DOHH2 (cell line): ENCODE results near the gene SSNA1.

Experiments used
- H3F3A ChIP-seq: fragments of 200-600 bp; sonication (generic), shearing (Covaris generic); 2 replicates; pipeline ENCODE4 v1.6.0; 2016; ENCODE audit warnings: antibody characterized with exemption, mild to moderate bottlenecking; ENCODE audit not compliant: control insufficient read depth, insufficient read depth
- H3K27ac ChIP-seq: fragments of 200-600 bp; sonication (generic); 2 replicates; pipeline ENCODE4 v1.5.1; 2014; ENCODE audit warnings: low read depth, mild to moderate bottlenecking, low read length, moderate library complexity
- H3K27me3 ChIP-seq: fragments of 200-600 bp; sonication (generic); 2 replicates; pipeline ENCODE4 v1.6.1; 2014; ENCODE audit warnings: mild to moderate bottlenecking, low read length, mixed read lengths; ENCODE audit not compliant: control insufficient read depth
- H3K36me3 ChIP-seq: fragments of 200-600 bp; sonication (generic); 2 replicates; pipeline ENCODE4 v1.6.1; 2014; ENCODE audit warnings: mild to moderate bottlenecking, low read length, moderate library complexity, mixed read lengths; ENCODE audit not compliant: control insufficient read depth
- H3K4me1 ChIP-seq: fragments of 200-600 bp; sonication (generic); 2 replicates; pipeline ENCODE4 v1.6.1; 2014; ENCODE audit warnings: mild to moderate bottlenecking, low read length, mixed read lengths; ENCODE audit not compliant: control insufficient read depth
- H3K4me2 ChIP-seq: fragments of 200-600 bp; sonication (generic); 2 replicates; pipeline ENCODE4 v1.6.0; 2014; ENCODE audit warnings: mild to moderate bottlenecking, low read length, moderate library complexity
- H3K4me3 ChIP-seq: fragments of 200-600 bp; sonication (generic); 2 replicates; pipeline ENCODE4 v1.5.1; 2014; ENCODE audit warnings: mild to moderate bottlenecking, low read length, mixed read lengths
- H3K79me2 ChIP-seq: fragments of 200-600 bp; sonication (generic); 2 replicates; pipeline ENCODE4 v1.6.1; 2014; ENCODE audit warnings: mild to moderate bottlenecking, low read length, mixed read lengths; ENCODE audit not compliant: control insufficient read depth
- H3K9me2 ChIP-seq: fragments of 200-600 bp; sonication (generic); replicated peaks from 2 replicates; pipeline ENCODE4 v1.6.1; 2014; ENCODE audit warnings: mild to moderate bottlenecking, low read length, mixed read lengths; ENCODE audit not compliant: control insufficient read depth
- H3K9me3 ChIP-seq: fragments of 200-600 bp; sonication (generic); 2 replicates; pipeline ENCODE4 v1.6.1; 2014; ENCODE audit warnings: antibody characterized with exemption, low read length, mixed read lengths; ENCODE audit not compliant: control insufficient read depth, insufficient read depth
- H4K20me1 ChIP-seq: fragments of 200-600 bp; sonication (generic); 2 replicates; pipeline ENCODE4 v1.6.0; 2014; ENCODE audit warnings: low read depth, mild to moderate bottlenecking, antibody characterized with exemption, low read length, moderate library complexity; ENCODE audit not compliant: control insufficient read depth, insufficient read depth
- CTCF ChIP-seq: fragments of 200-600 bp; sonication (generic); IDR thresholded peaks from one replicate; pipeline ENCODE4 v1.5.1; 2014; ENCODE audit warnings: antibody characterized with exemption, mild to moderate bottlenecking, low read depth, low read length; ENCODE audit not compliant: poor library complexity, severe bottlenecking
- EZH2phosphoT487 ChIP-seq: fragments of 200-600 bp; sonication (generic); IDR thresholded peaks from 2 replicates; pipeline ENCODE4 v1.6.1; 2017; ENCODE audit warnings: borderline replicate concordance, mild to moderate bottlenecking, antibody characterized with exemption, low read length, moderate library complexity, mixed read lengths

The SSNA1 gene

GRCh38 chr9:137193771-137194170 lies 5.3 kb downstream of the SSNA1 start:
- H3K36me3 ChIP-seq, result peaks cover 32% of the 10 kb centered on the region
- peaks cover 34% of the 10 kb centered on the region for H3K79me2 ChIP-seq
- no peak overlapping the region for H3K4me3 ChIP-seq
- no peaks in the 10 kb centered on the region for H3K27me3 ChIP-seq
- H3K4me1 ChIP-seq, result peaks cover 24% of the 10 kb centered on the region
- TF ChIP-seq CTCF, result no peak
- no peak for TF ChIP-seq EZH2phosphoT487
- no peak overlapping the region for H3K27ac ChIP-seq
- H3K4me2 ChIP-seq, result no peak overlapping the region
- H4K20me1 ChIP-seq, result peaks cover 3% of the 10 kb centered on the region; the same call in 1 of the 2 replicates
- no peaks in the 10 kb centered on the region for H3K9me3 ChIP-seq
- no peaks in the 10 kb centered on the region for H3F3A ChIP-seq
- H3K9me2 ChIP-seq, result no peaks in the 10 kb centered on the region

DNA sequence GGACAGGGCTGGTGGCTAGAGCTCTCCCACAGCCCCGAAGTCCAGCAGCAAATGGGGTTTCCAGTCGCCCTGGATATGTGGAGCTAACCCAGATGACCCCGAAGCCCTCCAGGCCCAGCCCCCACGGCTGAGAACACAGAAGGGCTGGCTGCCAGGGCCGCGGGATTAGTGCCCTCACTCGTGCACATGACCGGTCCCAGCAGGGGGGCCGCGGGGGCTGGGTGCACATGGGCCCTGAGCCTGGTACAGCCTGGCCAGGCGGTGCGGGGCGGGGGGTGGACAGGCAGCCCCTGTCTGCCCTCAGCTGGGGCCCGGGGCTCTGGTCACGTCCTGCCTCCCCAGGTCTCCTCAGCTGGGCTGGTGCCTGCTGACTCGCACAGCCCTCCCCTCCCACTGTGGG lies 5.9 kb downstream of the SSNA1 start:
- TF ChIP-seq CTCF (no peak), EZH2phosphoT487 (no peak)
- Histone ChIP-seq H4K20me1 (peaks cover 3% of the 10 kb centered on the region; the same call in 1 of the 2 replicates), H3K27ac (no peak overlapping the region), H3F3A (no peaks in the 10 kb centered on the region), H3K27me3 (no peaks in the 10 kb centered on the region), H3K4me1 (peaks cover 29% of the 10 kb centered on the region), H3K4me2 (no peak overlapping the region), H3K79me2 (peaks cover 34% of the 10 kb centered on the region), H3K4me3 (no peak overlapping the region), H3K9me2 (no peaks in the 10 kb centered on the region), H3K36me3 (peaks cover 28% of the 10 kb centered on the region), H3K9me3 (no peaks in the 10 kb centered on the region)

DNA sequence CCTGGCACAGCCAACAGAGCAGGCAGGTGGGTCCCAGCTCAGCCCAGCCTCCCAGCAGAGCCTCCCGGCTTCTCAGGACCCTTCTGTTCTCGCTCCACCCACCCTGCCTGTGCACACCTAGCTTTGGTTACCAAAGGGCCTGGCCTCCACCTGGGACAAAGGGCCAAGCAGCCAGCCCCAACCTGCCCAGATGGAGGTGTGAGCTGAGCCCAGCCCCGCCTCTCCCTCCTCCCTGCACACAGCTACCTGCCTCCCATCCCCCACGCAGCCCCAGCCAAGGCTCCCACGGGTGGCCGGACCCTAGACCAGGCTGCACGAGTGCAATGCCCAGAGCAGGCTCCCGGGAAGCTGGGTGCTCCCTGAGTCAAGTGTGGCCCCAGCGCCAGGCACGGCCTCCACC lies 6.4 kb downstream of the SSNA1 start:
- Histone ChIP-seq H3K79me2 (peaks cover 31% of the 10 kb centered on the region), H3K36me3 (peaks cover 23% of the 10 kb centered on the region), H3F3A (no peaks in the 10 kb centered on the region), H3K27ac (no peak overlapping the region), H3K4me2 (no peak overlapping the region), H3K4me1 (peaks cover 27% of the 10 kb centered on the region), H3K4me3 (no peak overlapping the region), H3K27me3 (no peaks in the 10 kb centered on the region), H4K20me1 (peaks cover 3% of the 10 kb centered on the region; the same call in 1 of the 2 replicates), H3K9me3 (no peaks in the 10 kb centered on the region), H3K9me2 (no peaks in the 10 kb centered on the region)
- TF ChIP-seq CTCF (no peak), EZH2phosphoT487 (no peak)
